Psoas muscle (tissue), 8 donors: ENCODE results near the gene CPED1. TPM values are rescaled to one million over a fixed set of nuclear protein-coding genes. Genes with fewer than 3 reads are reported as not detected.
"Not testable (repeated sequence)": the region's sequence is repeated elsewhere in the genome, so short reads cannot be mapped to it uniquely, and the experiment has no call there.

Experiments
- ATAC-seq, 4 donors: fragments of 200-7000 bp; cut with Tn5 transposase; one replicate each; pipeline ENCODE4 v1.9.1; 2020; ENCODE audit warnings: moderate library complexity in 3 of 4, mild to moderate bottlenecking in 2 of 4
- DNase-seq, 2 donors: peaks; one replicate each; pipeline ENCODE4 v3.0.0-alpha.2; 2020
- H3K27ac ChIP-seq: fragments of 200-600 bp; one replicate; pipeline ENCODE4 v1.8.0; 2022
- H3K27me3 ChIP-seq, 3 donors: fragments of 200-600 bp in 1 of 3; one replicate each; pipeline versions ENCODE4 v1.6.1 to v1.8.0; 2013 to 2022; ENCODE audit warnings: low read length in 2 of 3, mild to moderate bottlenecking in 2 of 3, moderate library complexity in 1 of 3; ENCODE audit not compliant: insufficient read depth in 3 of 3
- H3K36me3 ChIP-seq, 2 donors: fragments of 200-600 bp in 1 of 2; one replicate each; pipeline versions ENCODE4 v1.6.1 to v1.8.0; 2013 to 2022; ENCODE audit warnings: low read depth in 1 of 2, mild to moderate bottlenecking in 1 of 2, moderate library complexity in 1 of 2; ENCODE audit not compliant: insufficient read depth in 1 of 2
- H3K4me1 ChIP-seq: fragments of 200-600 bp; one replicate; pipeline ENCODE4 v1.8.0; 2022
- H3K4me3 ChIP-seq: fragments of 200-600 bp; one replicate; pipeline ENCODE4 v1.8.0; 2022; ENCODE audit warnings: mild to moderate bottlenecking
- H3K9me3 ChIP-seq: fragments of 200-600 bp; one replicate; pipeline ENCODE4 v1.8.0; 2022
- WGBS, 3 donors: extraction: QIAGEN DNeasy Blood & Tissue Kit; methylation state at CpG; one replicate each; pipeline versions ENCODE4 v1.1.6 to v1.1.7; 2013; 5-methylcytosine and 5-hydroxymethylcytosine counted together
- intact Hi-C, 2 donors: fragments of 100-400 bp; cut with DNase I; formaldehyde crosslinking; loops; one replicate each; pipeline versions ENCODE4 v1.11.0 to v1.14.2; 2022
- polyA plus RNA-seq, 3 donors: library from polyadenylated mRNA; stranded (reverse); fragments of 200-250 nt; gene quantifications; one replicate each; pipeline ENCODE4 v1.2.3, GENCODE V29; 2013
- total RNA-seq, 4 donors: library from RNA; stranded (reverse); fragmentation: NEBNext Ultra II Directional in 2 of 4; extraction: Animal tissue kit (Norgen Biotek cat#: 25700) in 2 of 4; gene quantifications; one replicate each; pipeline versions ENCODE4 v1.2.1 to v1.2.4, GENCODE V29; 2021 to 2023
- TF ChIP-seq, protein P1 (sequence below): fragments of 200-600 bp; IDR thresholded peaks from one replicate; pipeline ENCODE4 v1.8.0; 2022; ENCODE audit warnings: antibody characterized with exemption
- donor health status: healthy with polysubstance abuse.
- donor health status: DM: no; HTN: no; CAD: no; lungs with moderate emphysema.
- donor health status: Bipolar disorder and iron deficiency.
- donor health status: healthy.
- donor health status: DM: yes; HTN: yes; CAD: no.
- donor health status: DM: no; HTN: no; CAD: no.
- donor health status: DM: no; HTN: no; CAD: no.
- donor health status: DM: yes; HTN: yes; CAD: no.

The CPED1 gene
- total and polyA plus RNA-seq, 7 donors: 0.90 to 39.2 (median 12.0) TPM

- intact Hi-C loops: no loop called here
- no peak overlapping the region for H3K27ac ChIP-seq
- 58 to 76% (median 73%) methylated on average over 1 of the region's 1 CpG for WGBS, 3 donors
Measured at GRCh38 chr7:121029302-121029701, 40.8 kb downstream of the CPED1 start.

DNA sequence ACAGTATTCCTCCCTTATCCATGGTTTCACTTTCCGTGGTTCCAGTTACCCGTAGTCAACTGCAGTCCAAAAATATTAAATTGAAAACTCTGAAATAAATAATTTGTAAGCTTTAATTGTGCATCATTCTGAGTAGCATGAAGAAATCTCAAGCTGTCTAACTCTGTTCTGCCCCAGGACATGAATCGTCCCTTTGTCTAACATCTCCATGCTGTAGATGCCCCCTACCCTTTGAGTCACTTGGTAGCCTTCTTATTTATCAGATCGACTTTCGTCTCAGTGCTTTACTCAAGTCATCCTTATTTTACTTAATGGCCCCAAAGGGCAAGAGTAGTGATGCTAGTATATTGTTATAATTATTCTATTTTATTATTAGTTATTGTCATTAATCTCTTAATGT, 41.8 kb downstream of the CPED1 start:
- Histone ChIP-seq H3K4me3 (no peak overlapping the region), H3K4me1 (peaks cover 34% of the 10 kb centered on the region), H3K9me3 (no peaks in the 10 kb centered on the region), H3K27ac (no peak overlapping the region), H3K27me3 (no peaks in the 10 kb centered on the region), H3K36me3 (no peaks in the 10 kb centered on the region)
- no peak for ATAC-seq
- TF ChIP-seq, protein P1, sequence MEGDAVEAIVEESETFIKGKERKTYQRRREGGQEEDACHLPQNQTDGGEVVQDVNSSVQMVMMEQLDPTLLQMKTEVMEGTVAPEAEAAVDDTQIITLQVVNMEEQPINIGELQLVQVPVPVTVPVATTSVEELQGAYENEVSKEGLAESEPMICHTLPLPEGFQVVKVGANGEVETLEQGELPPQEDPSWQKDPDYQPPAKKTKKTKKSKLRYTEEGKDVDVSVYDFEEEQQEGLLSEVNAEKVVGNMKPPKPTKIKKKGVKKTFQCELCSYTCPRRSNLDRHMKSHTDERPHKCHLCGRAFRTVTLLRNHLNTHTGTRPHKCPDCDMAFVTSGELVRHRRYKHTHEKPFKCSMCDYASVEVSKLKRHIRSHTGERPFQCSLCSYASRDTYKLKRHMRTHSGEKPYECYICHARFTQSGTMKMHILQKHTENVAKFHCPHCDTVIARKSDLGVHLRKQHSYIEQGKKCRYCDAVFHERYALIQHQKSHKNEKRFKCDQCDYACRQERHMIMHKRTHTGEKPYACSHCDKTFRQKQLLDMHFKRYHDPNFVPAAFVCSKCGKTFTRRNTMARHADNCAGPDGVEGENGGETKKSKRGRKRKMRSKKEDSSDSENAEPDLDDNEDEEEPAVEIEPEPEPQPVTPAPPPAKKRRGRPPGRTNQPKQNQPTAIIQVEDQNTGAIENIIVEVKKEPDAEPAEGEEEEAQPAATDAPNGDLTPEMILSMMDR: no peak
- no peak for DNase-seq
- intact Hi-C loops: no loop called here
- 84 to 93% (median 90%) methylated on average over 5 of the region's 5 CpGs for WGBS, 3 donors

More at GRCh38 chr7:121029302-121029701, 40.8 kb downstream of the CPED1 start:
- no peaks in the 10 kb centered on the region for H3K9me3 ChIP-seq
- H3K4me3 ChIP-seq: no peak overlapping the region
- ATAC-seq (no peak), DNase-seq (no peak)
- no peaks in the 10 kb centered on the region for H3K27me3 ChIP-seq
- peaks cover 39% of the 10 kb centered on the region for H3K4me1 ChIP-seq
- H3K36me3 ChIP-seq: no peaks in the 10 kb centered on the region
- TF ChIP-seq, protein P1: no peak

DNA sequence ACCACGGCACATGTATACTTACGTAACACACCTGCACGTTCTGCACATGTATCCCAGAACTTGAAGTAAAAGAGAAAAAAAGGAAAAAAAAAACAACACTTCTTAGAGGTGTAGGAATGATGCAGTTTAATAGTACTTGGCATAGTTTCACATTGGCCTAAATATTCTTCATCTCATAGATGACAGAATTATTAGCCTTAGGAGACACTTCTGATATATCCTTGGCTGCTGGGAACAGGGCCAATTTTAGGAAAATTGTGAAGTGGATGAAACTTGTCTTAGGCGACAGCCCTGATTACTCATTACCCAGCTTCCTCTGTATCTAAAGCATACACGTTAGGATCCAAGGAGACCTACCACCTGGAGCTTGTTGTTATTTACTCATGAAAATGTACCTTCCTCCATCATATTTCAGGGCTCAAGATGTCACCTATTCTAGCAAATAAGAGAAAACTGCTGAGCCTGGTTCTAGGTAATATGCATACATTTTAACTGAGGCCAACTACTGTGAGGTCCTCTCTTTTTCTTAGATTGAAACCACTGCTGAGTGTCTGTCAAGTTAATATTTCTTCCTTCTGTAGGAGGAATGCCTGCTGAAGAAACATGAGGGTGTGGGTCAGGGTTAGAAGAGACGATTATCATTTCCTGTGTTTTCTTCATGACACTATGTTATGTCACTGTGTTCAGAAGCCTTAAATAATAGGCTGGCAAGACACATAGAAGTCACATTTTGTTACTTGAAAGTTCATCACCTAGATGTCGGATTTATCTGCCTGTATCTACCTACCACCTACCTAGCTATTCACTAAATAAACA, 44.3 kb downstream of the CPED1 start:
- TF ChIP-seq, protein P1: no peak
- Histone ChIP-seq H3K27ac (no peak overlapping the region), H3K36me3 (no peaks in the 10 kb centered on the region), H3K9me3 (no peaks in the 10 kb centered on the region), H3K27me3 (no peaks in the 10 kb centered on the region), H3K4me1 (peaks cover 26% of the 10 kb centered on the region), H3K4me3 (no peak overlapping the region)
- DNase-seq (no peak), ATAC-seq (no peak)
- intact Hi-C loops: no loop called here
- 65 to 73% (median 70%) methylated on average over 7 of the region's 7 CpGs for WGBS, 3 donors

GRCh38 chr7:121034929-121035328, 46.4 kb downstream of the CPED1 start:
- H3K36me3 ChIP-seq: no peaks in the 10 kb centered on the region
- no peak overlapping the region for H3K27ac ChIP-seq
- DNase-seq: no peak
- no peaks in the 10 kb centered on the region for H3K9me3 ChIP-seq
- ATAC-seq: no peak
- H3K27me3 ChIP-seq: no peaks in the 10 kb centered on the region
- intact Hi-C loops: no loop called here
- H3K4me3 ChIP-seq: no peak overlapping the region
- H3K4me1 ChIP-seq: peaks cover 7% of the 10 kb centered on the region
- TF ChIP-seq, protein P1: no peak

- H3K27me3 ChIP-seq, H3K36me3 ChIP-seq, ATAC-seq, H3K27ac ChIP-seq, DNase-seq, intact Hi-C loops, H3K9me3 ChIP-seq, H3K4me3 ChIP-seq: not testable (repeated sequence)
- H3K4me1 ChIP-seq: peaks cover 21% of the 10 kb centered on the region
Measured at GRCh38 chr7:121036776-121037175, 48.3 kb downstream of the CPED1 start.

GRCh38 chr7:121037329-121037728, 48.8 kb downstream of the CPED1 start:
- H3K4me3 ChIP-seq, H3K9me3 ChIP-seq, DNase-seq, H3K36me3 ChIP-seq, ATAC-seq, H3K27me3 ChIP-seq, intact Hi-C loops, H3K27ac ChIP-seq: not testable (repeated sequence)
- peaks cover 23% of the 10 kb centered on the region for H3K4me1 ChIP-seq
- 62 to 85% (median 76%) methylated on average over 2 of the region's 2 CpGs for WGBS, 3 donors
